Measurements from ENCODE around the gene CMSS1. TPM values are rescaled to one million over a fixed set of nuclear protein-coding genes. Genes with fewer than 3 reads are reported as not detected.

Gene CMSS1
- total RNA-seq, 1 experiment from 2014 or later: 35.7 TPM

DNA sequence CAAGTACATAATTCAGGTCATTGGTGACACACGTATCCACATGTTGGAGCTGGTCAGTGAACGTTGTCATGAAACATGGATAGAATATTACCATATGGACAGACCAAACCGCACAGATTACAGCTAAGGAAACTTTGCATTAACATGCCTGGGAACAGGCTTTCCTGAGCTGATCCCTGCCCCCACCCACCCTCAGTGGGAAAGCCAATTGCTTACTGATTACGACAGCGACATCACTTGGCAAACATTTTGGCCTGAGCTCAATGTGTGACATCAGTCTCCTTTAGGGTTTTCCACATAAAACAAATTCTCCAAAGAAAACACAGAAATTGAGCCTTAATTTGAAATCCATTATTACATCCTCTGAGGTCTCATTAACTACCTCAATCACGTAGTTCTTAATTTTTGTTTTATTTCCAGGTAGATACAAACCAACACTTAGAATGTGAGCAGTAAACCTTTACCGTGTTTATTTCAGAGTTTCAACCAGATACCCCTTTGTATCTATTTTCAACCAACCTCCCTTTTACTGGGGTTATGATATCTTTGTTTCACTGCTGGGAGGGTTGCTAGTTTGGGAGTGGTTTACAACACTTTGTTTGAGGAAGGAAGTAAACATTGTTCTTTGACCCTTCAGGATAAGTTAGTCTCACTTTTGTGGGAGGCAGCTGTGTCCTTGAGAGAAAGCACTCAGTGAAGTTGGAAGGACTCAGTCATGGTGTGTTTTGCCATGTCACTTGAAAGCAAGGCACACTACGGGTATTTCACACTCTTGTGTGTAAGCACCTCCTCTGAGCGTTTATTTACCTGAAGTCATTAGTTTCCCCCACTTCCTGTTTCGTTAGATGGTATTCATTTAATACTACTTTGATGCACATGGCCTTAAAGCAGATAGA, 103.1 kb downstream of the CMSS1 start:
- DNase-seq (ENCODE audit: low spot score): peak; percentile 40
- in situ Hi-C loops (cut with HindIII; ENCODE audit: low sequenced_read_pairs): no loop called here

DNA sequence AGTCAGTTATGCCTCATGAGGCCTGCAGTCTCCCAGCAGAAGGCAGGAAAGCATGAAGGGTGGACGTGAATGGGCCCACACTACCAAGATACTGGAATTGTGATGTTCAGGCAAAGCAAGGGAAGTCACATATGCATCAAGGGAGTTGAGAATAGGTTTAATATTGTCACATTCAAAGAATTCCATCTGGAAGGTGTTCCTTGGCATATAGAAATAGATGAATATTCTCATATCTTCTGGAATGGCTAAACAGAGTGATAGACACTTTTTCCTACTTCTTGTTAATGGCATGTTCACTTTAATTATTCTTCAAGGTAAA, 103.7 kb downstream of the CMSS1 start:
- in situ Hi-C loops (cut with HindIII; ENCODE audit: low sequenced_read_pairs): no loop called here
- DNase-seq (ENCODE audit: low spot score): no peak

GRCh38 chr3:99921986-99922385, 104.3 kb downstream of the CMSS1 start:
- DNase-seq (ENCODE audit: low spot score): no peak
- in situ Hi-C loops (cut with HindIII; ENCODE audit: low sequenced_read_pairs): no loop called here

- in situ Hi-C loops (cut with HindIII; ENCODE audit: low sequenced_read_pairs): no loop called here
- no peak for DNase-seq (ENCODE audit: low spot score)
Measured at GRCh38 chr3:99923873-99924272, 106.2 kb downstream of the CMSS1 start.

GRCh38 chr3:99925584-99926230, 108.0 kb downstream of the CMSS1 start:
- in situ Hi-C loops (cut with HindIII; ENCODE audit: low sequenced_read_pairs): no loop called here
- DNase-seq (ENCODE audit: low spot score): peak; percentile 93

GRCh38 chr3:99927671-99928457, 110.2 kb downstream of the CMSS1 start:
- DNase-seq (ENCODE audit: low spot score): no peak
- in situ Hi-C loops (cut with HindIII; ENCODE audit: low sequenced_read_pairs): no loop called here

DNA sequence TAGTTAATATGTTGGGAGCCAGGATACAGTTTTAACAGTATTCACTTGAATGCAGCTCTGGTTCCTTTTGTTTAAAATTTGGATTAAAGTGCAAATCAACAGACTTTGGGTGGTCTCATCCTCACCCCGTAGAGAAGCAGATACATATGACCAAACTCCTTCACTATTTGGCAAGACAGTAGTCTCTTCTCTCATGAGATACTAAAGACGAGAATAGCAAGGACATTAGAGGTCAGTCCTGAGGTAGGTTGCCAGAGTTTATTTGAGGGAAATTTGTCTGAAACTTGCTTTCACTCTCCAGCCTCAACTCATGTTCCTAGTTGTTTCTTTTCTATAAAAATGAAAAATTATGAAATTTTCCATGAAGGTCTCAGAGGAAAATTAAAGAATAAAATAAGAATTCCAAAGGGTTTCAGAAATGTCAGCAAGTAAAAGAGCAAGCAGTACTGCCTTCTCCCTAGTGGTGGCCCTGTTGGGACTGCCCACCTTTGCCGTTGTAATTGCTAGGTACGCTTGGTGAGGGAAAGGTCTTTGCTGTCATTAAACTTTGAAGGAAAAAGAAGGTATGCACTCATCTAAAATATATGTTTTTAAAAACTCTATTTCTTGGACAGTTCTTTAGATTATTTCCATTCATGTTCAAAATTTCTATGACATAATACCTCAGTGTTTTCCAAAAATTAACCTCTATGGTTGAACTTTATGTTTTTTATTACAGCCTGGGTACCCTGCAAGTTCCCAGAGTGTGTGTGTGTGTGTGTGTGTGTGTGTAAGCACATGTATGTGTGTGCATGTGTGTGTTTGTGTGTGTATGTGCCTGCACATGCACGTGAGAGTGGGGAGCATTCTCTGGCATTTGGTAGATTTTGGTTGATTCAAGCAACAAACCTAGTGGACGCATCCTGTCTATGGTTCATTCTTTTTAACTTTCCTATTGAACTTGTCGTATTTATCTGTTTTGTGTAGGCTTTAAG, 111.4 kb downstream of the CMSS1 start:
- in situ Hi-C loops (cut with HindIII; ENCODE audit: low sequenced_read_pairs): no loop called here
- no peak for DNase-seq (ENCODE audit: low spot score)

GRCh38 chr3:99929745-99930139, 112.1 kb downstream of the CMSS1 start:
- peak; percentile 82 for DNase-seq (ENCODE audit: low spot score)
- in situ Hi-C loops (cut with HindIII; ENCODE audit: low sequenced_read_pairs): no loop called here

GRCh38 chr3:99931059-99931458, 113.4 kb downstream of the CMSS1 start:
- in situ Hi-C loops (cut with HindIII; ENCODE audit: low sequenced_read_pairs): no loop called here
- DNase-seq (ENCODE audit: low spot score): no peak

DNA sequence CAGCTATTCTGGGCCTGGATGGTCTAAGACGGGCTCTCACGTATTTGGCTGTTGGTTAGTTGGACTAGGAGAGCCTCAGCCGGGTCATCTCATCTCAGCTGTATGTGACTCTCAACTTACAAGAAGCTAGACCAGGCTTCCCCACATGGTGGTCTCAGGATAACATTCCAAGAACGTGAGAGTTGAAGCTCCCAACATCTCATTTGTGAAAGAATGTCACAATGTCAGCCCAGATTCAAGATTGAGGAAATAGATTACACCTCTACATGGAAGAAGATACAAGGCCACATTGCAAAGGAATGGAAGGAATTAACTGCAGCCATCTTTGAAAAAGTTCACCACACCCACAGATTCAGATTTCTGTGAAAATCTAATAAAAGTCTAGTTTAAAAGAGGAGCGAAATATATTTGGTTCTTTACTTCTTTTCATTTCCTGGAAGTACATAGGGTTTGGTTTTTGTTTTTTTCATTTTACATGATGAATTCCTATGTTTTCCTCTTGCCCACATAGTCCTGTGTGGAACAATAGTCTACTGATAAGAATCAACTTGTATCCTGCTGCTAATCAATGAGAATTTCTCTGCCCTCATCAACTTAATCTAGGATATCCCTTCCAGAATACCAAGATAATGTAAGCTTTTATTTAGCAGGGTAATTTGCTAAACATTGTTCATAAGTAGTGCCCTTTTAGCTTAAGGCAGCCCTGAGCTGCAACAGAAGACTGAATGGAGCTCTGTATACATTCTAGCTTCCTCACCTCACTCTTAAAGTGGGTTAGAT, 116.5 kb downstream of the CMSS1 start:
- no peak for DNase-seq (ENCODE audit: low spot score)

DNA sequence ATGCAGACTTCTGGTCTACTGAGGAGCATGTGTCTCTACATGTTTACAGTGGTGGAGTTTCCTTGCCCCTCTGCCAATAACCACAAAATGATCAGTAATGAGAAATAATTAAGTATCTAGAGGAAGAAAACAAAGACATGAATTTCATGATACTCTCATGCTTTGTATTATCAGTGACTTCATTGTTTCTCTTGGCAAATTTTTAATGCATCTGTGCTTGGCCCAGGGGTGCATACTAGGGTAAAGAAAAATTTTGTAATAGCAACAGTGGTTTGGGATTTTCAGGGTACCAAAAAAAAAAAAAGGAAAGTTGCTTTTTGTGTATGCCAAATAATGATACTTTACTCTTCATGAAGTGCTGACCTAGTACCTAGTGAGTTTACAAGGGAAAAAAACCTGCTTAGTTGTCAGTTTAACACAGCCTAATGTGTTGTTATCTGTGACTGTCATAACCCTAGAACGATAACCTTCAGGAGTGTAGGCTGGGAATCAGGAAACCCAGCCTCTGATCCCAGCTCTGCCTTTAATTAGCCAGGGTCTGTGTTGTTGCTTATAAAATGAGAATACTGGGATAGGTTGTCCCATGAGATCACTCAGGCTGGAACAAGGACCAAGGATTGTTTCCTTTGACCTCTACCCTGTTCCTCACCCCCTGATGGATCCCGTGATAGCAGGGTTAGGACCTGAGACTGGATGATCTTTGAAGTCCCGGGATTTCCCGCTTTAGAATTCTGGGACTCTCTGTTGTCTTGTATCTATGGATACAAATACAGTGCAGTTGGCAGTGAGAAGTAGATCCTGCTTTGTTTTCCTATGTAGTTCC, 117.5 kb downstream of the CMSS1 start:
- no peak for DNase-seq (ENCODE audit: low spot score)
- in situ Hi-C loops (cut with HindIII; ENCODE audit: low sequenced_read_pairs): no loop called here

More for the DNA sequence above, 116.5 kb downstream of the CMSS1 start:
- in situ Hi-C loops (cut with HindIII; ENCODE audit: low sequenced_read_pairs): no loop called here

DNA sequence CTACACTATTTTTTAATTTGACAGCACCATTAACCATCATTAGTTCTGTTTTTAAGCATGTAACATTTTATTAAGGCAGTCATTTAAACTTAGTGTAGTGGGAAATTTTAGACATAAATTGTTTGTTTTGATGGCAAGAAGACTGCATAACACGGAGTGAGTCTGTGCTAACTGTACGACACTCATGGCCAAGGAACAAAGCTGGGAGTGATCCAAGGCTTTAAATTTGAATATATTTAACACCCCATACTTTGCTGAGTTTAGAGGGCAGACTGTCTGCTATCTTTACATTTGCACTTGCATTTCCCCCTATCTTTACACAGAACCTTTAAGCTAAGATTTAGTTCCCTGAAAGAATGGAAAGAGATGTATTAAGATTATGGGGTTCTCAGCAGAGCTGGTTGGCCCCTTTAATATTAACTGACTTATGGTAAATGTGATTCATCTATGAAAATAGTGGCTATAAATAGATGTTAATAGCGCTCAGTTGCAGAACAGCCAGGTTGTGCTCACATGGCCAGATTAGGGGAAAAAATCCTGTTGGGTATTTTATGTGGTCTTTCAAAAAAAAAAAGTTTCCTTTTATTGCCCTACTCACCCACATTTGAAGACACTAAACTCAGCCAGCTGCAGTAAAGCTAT, 120.7 kb downstream of the CMSS1 start:
- in situ Hi-C loops (cut with HindIII; ENCODE audit: low sequenced_read_pairs): no loop called here
- DNase-seq (ENCODE audit: low spot score): no peak

GRCh38 chr3:99939876-99940275, 122.2 kb downstream of the CMSS1 start:
- in situ Hi-C loops (cut with HindIII; ENCODE audit: low sequenced_read_pairs): no loop called here
- DNase-seq (ENCODE audit: low spot score): no peak

DNA sequence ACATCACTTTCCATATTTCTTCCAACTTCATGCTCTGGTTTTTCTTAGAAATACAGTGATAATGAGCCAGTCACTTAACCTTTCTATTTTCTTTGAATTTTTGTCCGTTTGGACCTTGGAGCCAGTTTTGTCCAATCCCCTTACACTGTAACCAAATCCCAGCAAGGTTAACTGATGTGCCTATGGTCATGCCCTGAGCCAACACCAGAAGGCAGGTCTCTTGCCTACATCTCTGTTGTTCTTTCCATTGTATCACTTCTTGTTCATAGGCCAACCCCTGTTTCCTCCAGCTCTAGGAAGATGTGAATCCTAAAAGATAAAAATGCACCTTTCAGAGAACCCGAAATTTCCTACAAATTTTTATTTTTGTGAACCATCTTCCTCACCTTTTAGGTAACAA, 122.7 kb downstream of the CMSS1 start:
- in situ Hi-C loops (cut with HindIII; ENCODE audit: low sequenced_read_pairs): no loop called here
- DNase-seq (ENCODE audit: low spot score): no peak

- in situ Hi-C loops (cut with HindIII; ENCODE audit: low sequenced_read_pairs): no loop called here
Measured at GRCh38 chr3:99941211-99941610, 123.5 kb downstream of the CMSS1 start.

DNA sequence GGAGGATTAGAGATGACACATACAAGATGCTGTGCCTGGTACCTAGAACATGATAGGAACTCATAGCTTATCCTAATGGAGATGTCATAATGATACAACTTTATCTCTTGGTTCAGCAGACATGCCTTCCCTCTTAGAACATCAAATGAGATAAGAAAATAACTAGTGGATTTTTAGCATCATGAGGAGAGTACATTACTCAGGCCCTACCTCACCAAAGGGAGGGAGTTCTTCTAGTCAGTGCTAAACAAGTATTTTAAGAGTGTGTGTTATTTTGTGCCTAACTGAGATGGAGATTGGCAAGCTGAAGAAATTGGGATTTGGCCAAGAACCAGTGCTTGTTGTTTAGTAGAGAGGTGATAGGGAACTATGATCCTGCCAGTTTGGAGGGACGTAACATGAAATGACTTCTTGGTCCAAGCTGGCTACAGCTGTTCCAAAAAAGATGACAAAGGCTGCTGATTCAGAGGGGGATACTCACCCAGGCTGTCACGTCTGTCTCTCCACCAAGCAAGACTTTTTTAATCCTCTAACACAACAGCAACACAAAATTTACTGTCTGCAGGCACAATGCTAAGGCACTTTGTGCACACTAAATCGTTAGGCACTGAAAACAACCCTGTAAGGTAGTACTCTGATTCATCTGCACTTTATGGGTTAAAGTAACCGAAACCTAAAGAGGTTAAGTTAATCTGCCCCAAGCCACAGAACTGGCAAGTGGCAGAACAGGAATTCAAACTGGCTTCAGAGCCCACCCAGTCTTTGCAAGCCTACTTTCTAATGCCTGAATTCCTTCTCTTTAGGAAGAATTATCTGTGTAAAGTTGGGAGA, 126.5 kb downstream of the CMSS1 start:
- no peak for DNase-seq (ENCODE audit: low spot score)
- in situ Hi-C loops (cut with HindIII; ENCODE audit: low sequenced_read_pairs): no loop called here

More at GRCh38 chr3:99941211-99941610, 123.5 kb downstream of the CMSS1 start:
- DNase-seq (ENCODE audit: low spot score): no peak
